ENCODE measurements around the gene ALG14.

ALG14 gene

DNA sequence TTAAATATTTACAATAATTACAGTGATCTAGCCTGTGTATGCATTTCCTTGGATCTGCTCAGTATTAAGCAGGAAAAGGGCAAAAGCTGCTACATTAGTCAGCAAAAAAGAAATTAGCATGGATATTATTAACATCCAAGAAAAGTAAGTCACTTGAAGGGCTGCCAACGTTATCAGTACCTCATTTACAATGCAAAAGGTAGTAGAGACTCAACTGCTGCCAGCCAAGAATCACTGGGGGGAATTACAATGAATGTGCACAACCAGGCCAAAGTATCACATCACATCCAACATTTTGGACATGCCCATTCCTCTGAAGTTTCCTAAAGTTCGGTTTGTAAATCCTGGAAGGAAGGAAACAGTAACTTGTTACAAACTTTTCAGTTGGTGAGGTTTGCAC lies 147.7 kb downstream of the ALG14 start:
- Histone ChIP-seq H3K79me2 (ENCODE audit: insufficient read depth, low read length) (no peaks in the 10 kb centered on the region), H3K9me3 (ENCODE audit: insufficient read depth, low read length, severe bottlenecking) (peaks cover 4% of the 10 kb centered on the region), H3K4me1 (ENCODE audit: insufficient read depth, low read length) (no peaks in the 10 kb centered on the region), H3K27ac (ENCODE audit: low read length) (no peak overlapping the region), H3K36me3 (ENCODE audit: insufficient read depth, low read length) (no peaks in the 10 kb centered on the region), H3K4me3 (ENCODE audit: low read depth in 1 of 2, low read length in 2 of 2) (no peak overlapping the region), H3K27me3 (ENCODE audit: insufficient read depth, low read length, poor library complexity) (no peaks in the 10 kb centered on the region), H2AFZ (ENCODE audit: low read depth, low read length) (no peak overlapping the region), H3K9ac (ENCODE audit: low read depth, low read length) (no peak overlapping the region), H3K4me2 (ENCODE audit: insufficient read depth, low read length) (no peak overlapping the region), H4K20me1 (ENCODE audit: insufficient read depth, low read length) (no peaks in the 10 kb centered on the region)
- no peak for ATAC-seq (ENCODE audit: insufficient read depth, low read depth)
- no peak for DNase-seq
- TF ChIP-seq CTCF (IDR thresholded peaks at IDR 0.05; ENCODE audit: borderline replicate concordance, extremely low read depth, low read length, poor library complexity, severe bottlenecking) (no peak), EZH2 (IDR thresholded peaks at IDR 0.05; ENCODE audit: borderline replicate concordance, low read depth, low read length, severe bottlenecking) (no peak)

Data from DND-41 (cell line).